GM18951 (cell line): ENCODE measurements around the gene CLEC16A.

Source experiments
- POLR2A ChIP-seq: IDR thresholded peaks from 4 replicates; pipeline ENCODE4 v1.6.1; 2011; ENCODE audit warnings: mild to moderate bottlenecking; ENCODE audit not compliant: insufficient read length, insufficient read depth; ENCODE audit errors: extremely low read depth
- in situ Hi-C: fragments of 300-500 bp; cut with MboI; formaldehyde crosslinking; loops from one replicate; pipeline ENCODE4 v1.12.0; 2022; ENCODE audit warnings: low sequenced_read_pairs, mixed read lengths, inconsistent platforms; ENCODE audit not compliant: unreplicated experiment

CLEC16A gene

DNA sequence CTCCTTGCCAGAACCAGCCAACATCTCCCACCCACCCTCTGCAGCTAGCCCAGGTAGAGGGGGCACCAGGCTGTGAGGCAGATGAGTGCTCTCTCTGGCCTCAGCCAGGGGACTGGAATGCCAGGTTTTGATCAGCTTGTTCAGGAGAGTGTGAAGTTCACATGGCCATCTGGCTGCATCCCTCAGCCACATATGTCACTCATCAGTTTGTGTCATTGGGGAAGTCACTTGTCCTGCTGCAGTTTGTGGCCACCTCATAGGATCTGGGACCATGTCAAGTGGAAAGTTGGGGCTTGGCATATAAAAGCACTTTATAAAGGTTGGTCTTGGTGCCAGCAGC lies 164.1 kb downstream of the CLEC16A start:
- no peak for TF ChIP-seq POLR2A
- in situ Hi-C loops = no loop called here

GRCh38 chr16:11109566-11109965 lies 165.2 kb downstream of the CLEC16A start:
- in situ Hi-C loops = no loop called here
- no peak for TF ChIP-seq POLR2A

- TF ChIP-seq POLR2A = no peak
Measured at GRCh38 chr16:11111150-11111549, 166.8 kb downstream of the CLEC16A start.

GRCh38 chr16:11111856-11112634 lies 167.7 kb downstream of the CLEC16A start:
- in situ Hi-C loops = no loop called here
- TF ChIP-seq POLR2A = no peak

More at GRCh38 chr16:11111150-11111549, 166.8 kb downstream of the CLEC16A start:
- in situ Hi-C loops = no loop called here

DNA sequence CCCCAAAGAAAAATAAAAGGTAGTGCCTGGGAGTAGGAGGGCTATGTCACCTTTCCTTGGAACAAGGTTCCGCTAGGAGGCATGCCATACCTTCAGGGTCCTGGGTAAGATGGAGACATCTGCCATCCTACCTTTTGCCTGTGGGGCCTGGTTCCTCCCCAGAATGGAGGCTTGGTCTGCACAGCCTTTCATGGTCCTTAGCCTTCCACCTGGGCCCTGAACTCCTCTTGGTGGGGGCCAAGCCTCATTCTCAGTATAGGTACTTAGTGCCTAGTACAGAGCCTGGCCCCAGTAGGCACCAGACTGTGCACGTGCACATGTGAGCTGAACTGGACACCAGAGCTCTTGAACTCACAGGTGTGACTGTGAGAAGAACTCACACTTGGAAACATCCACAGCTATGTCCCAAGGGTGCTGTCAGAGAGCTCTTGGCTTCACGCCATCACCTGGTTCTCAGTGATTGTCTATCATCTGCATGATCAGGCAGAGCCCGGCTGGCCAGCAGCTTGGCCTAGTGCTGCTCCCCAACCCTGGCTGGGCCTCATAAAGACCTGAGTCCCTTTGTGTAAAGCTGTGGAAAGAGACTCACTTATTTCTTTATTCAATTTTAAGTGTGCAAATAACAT lies 168.5 kb downstream of the CLEC16A start:
- in situ Hi-C loops = no loop called here

GRCh38 chr16:11114366-11115164 lies 170.2 kb downstream of the CLEC16A start:
- in situ Hi-C loops = no loop called here
- no peak for TF ChIP-seq POLR2A

More for the DNA sequence above, 168.5 kb downstream of the CLEC16A start:
- no peak for TF ChIP-seq POLR2A

DNA sequence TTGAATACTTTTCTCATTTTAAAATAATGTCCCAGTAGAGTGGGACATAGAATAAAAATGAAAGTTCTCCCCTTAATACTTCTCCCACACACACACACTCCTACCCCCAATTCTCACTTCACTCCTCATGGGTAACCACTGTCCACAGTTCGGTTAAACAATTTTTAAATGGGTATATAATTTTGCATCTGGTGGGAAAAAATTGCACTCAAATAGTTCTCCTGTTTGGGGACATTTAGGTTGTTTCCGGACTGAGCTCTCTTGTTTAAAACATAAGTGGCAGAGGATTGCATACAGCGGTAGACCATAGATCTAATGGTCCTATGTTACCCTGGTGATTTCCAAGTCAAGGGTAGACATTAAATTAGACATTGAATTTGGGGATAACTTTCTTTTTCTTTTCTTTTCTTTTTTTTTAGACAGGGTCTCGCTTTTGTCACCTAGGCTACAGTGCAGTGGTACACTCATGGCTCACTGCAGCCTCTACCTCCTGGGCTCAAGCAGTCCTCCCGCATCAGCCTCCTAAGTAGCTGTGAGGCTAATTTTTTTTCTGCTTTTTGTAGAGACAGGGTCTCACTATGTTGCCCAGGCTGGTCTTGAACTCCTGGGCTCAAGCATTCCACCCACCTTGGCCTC lies 173.3 kb downstream of the CLEC16A start:
- no peak for TF ChIP-seq POLR2A
- in situ Hi-C loops = no loop called here

DNA sequence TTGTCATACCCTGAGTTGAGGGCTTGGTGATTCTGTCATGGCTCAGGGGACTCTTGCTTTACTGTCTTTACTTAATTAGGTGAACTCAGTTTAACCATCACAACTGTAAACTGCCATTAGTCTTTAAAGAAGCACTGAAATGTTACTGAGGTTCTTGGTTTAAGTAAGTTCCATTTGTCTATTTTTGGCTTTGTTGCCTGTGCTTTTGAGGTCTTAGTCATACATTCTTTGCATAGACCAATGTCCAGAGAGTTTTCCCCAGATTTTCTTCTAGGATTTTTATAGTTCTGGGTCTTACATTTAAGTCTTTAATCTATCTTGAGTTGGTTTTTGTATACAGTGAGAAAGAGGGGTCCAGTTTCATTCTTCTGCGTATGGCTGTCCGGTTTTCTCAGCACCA lies 174.1 kb downstream of the CLEC16A start:
- no peak for TF ChIP-seq POLR2A
- in situ Hi-C loops = no loop called here

- no peak for TF ChIP-seq POLR2A
- in situ Hi-C loops = no loop called here
Measured at GRCh38 chr16:11121083-11121608, 176.8 kb downstream of the CLEC16A start.

- in situ Hi-C loops = no loop called here
- TF ChIP-seq POLR2A = no peak
Measured at GRCh38 chr16:11121914-11122692, 177.7 kb downstream of the CLEC16A start.

- in situ Hi-C loops = no loop called here
- TF ChIP-seq POLR2A = no peak
Measured at GRCh38 chr16:11123666-11124065, 179.3 kb downstream of the CLEC16A start.

- TF ChIP-seq POLR2A = no peak
- in situ Hi-C loops = no loop called here
Measured at GRCh38 chr16:11125936-11126335, 181.6 kb downstream of the CLEC16A start.
